Astrocyte of the spinal cord (primary cell): ENCODE measurements around the gene SLX9.
A peak's percentile ranks its signal among the peaks of the same experiment; 100 is the strongest.

Source experiments
- DNase-seq: peaks from one replicate; pipeline ENCODE4 v3.0.0; 2011; ENCODE audit warnings: low read depth, low spot score
- H3K4me3 ChIP-seq: 2 replicates; pipeline ENCODE4 v1.5.1; 2011; ENCODE audit warnings: low read depth, mild to moderate bottlenecking, low read length, moderate library complexity
- in situ Hi-C: cut with HindIII; loops from 2 replicates; pipeline ENCODE4 v1.10.0; 2017; ENCODE audit warnings: low sequenced_read_pairs
- TF ChIP-seq, protein P1 (sequence below): IDR thresholded peaks from 2 replicates; pipeline ENCODE4 v1.5.1; 2012; ENCODE audit warnings: low read depth, mild to moderate bottlenecking, low read length, inconsistent platforms

SLX9 gene

DNA sequence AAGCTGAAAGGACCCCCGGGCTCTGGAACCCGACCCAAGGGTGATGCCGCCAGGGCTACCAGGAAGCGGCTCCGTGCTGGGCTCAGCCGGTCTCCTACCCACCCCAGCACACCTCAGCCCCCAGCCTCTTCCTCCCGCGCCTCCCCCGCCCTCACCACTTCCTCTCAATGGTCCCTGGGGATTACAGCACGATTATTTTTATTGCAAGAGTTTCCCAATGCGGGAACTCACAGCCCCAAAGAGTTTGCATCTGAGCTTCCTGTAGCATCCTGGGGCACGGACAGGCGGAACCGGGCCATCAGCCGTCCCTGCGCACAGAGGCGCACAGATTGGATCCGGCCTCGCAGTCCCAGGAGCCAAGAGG is 8.7 kb upstream of the SLX9 start:
- TF ChIP-seq, protein P1, sequence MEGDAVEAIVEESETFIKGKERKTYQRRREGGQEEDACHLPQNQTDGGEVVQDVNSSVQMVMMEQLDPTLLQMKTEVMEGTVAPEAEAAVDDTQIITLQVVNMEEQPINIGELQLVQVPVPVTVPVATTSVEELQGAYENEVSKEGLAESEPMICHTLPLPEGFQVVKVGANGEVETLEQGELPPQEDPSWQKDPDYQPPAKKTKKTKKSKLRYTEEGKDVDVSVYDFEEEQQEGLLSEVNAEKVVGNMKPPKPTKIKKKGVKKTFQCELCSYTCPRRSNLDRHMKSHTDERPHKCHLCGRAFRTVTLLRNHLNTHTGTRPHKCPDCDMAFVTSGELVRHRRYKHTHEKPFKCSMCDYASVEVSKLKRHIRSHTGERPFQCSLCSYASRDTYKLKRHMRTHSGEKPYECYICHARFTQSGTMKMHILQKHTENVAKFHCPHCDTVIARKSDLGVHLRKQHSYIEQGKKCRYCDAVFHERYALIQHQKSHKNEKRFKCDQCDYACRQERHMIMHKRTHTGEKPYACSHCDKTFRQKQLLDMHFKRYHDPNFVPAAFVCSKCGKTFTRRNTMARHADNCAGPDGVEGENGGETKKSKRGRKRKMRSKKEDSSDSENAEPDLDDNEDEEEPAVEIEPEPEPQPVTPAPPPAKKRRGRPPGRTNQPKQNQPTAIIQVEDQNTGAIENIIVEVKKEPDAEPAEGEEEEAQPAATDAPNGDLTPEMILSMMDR, result no peak
- H3K4me3 ChIP-seq, result no peak overlapping the region
- in situ Hi-C loops, result no loop called here
- DNase-seq, result no peak

DNA sequence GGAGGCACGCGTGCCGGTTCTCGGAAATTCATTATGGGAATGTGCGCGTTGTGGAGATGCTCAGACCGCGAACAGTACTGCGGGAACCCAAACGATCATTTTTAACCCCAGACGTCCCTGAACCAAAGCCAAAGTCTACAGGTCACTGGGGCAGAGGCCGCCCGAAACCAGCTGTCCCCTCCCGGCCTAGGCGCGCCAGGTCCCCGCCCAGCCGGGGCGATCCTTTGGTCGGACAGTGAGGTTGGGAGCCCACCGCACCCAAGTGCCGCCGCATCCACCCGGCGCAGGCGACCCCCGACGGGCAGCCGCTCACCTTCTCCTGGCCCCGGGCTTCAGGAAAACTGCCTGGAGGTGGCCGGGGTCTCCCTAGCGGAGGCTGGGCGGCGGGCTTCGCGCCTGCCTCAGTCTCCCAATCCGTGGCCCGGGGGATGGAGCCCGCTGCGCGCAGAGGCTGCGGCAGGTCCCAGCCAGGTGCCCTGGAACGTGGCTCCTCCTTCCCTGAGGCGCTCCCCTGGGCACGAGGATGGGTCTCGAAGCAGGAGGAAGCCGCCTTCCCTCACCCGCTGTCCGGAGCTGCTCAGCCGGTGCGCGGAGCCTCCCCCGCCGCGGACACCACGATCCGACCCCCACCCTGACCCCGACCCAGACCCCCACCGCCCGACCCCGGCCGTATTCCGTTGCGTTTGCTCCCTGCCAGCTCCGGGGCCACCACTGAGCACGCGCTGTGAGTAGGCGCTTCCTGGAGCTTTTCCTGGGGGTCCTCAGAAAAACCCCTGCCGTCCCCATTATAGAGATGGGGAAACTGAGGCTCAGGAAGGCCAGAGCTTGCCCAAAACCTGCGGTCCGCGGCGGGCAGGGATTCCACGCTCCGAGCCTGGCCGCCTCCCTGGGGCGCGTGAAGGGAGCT is 8.1 kb upstream of the SLX9 start:
- peak overlapping the region; percentile 10 for H3K4me3 ChIP-seq
- TF ChIP-seq, protein P1, result no peak
- no peak for DNase-seq
- in situ Hi-C loops, result no loop called here

DNA sequence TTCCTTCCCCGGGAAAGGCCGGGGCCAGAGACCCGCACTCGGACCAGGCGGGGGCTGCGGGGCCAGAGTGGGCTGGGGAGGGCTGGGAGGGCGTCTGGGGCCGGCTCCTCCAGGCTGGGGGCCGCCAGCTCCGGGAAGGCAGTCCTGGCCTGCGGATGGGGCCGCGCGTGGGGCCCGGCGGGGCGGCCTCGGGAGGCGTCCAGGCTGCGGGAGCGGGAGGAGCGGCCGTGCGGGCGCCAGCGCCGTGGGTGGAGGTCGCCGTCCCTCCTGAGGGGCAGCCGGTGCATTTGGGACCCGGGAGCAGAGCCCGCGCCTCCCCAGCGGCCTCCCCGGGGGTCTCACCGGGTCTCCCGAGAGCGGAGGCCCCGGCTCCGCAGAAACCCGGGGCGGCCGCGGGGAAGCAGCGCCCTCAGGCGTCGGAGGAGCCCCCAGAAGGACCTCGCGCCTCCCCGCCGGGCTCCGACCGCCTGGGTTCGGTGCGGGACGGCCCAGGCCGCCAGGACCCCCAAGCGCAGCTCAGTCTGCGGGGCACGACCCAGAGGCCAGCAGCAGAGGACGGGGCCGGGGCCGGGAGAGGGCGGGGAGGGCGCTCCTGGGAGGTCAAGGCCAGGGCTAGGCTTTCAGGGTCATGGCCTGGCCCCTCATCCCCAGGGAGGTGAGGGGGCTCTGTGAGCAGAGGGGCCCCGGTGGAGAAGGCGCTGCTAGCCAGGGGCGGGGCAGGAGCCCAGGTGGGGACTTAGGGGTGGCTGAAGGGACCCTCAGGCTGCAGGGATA is 7.2 kb upstream of the SLX9 start:
- in situ Hi-C loops, result no loop called here
- TF ChIP-seq, protein P1, result peak; percentile 61
- DNase-seq, result no peak
- peak overlapping the region; percentile 10 for H3K4me3 ChIP-seq

DNA sequence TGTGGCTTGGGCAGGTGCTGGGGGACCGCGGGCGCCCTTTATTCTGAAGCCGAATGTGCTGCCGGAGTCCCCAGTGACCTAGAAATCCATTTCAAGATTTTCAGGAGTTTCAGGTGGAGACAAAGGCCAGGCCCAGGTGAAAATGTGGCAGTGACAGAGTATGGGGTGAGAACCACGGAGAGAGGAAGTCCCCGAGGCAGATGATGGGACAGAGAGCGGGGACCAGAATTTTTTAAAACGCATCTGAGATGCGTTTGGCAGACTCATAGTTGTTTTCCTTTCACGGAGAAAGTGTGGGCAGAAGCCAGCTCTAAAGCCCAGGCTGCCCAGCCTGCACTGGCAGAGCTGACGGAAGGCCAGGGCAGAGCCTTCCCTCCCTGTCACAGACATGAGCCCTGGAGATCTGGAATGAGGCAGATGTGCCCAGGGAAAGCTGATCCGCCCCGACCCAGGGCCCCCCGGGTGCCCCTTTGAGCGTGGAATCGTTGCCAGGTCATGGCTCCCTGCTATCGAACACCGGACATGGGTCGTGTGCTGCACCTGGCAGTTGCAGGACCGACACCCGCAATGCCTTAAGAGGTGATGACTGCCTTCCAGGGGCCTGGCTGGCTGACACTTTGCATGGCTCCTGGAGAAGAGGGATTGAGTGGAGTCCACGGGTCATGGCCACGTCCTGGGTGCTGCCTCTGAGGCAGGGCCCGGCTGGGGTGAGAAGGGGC is 6.5 kb upstream of the SLX9 start:
- H3K4me3 ChIP-seq, result no peak overlapping the region
- in situ Hi-C loops, result no loop called here
- TF ChIP-seq, protein P1, result no peak
- no peak for DNase-seq

DNA sequence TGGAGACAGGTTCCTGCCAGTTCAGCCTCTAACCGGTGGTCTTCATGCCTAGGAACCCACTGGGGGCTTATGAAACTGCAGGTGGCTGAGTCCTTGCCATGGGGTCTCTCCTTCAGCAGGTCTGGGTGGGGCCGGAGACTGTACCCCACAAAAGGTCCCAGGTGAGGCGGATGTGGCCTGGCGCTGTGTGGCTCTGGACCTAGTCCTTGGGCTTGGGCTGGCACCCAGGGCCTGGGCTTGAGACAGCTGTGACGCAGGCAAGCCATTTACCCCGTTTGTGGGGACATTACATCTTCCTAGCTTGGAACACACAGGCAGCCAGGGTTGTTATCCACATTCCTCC is 5.9 kb upstream of the SLX9 start:
- no peak overlapping the region for H3K4me3 ChIP-seq
- DNase-seq, result no peak
- in situ Hi-C loops, result no loop called here
- TF ChIP-seq, protein P1, result no peak

DNA sequence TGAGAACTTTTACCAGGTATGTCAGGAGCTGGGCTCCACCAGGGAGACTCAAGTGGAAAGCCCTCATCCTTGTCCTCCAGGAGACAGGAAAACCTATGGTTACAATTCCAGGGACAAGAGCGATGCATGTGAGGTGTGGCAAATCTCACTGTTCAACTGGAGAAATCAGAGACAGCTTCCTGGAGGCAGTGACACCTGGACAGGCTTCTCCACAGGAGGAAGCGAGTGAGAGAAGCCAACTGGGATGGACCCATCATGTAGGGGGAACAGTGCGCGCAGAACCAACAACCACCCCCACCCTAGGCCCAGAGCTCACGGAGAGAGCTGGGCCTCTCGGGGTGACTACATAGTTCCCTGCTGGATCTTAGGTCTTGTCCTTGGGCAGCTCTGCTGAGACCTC is 5.6 kb upstream of the SLX9 start:
- TF ChIP-seq, protein P1, result no peak
- DNase-seq, result no peak
- in situ Hi-C loops, result no loop called here
- H3K4me3 ChIP-seq, result no peak overlapping the region
